T-cell (primary cell): Measurements from ENCODE around the gene CWC27. TPM values are rescaled to one million over a fixed set of nuclear protein-coding genes. Genes with fewer than 3 reads are reported as not detected.

Experiments used
- ATAC-seq, 4 experiments: fragments of 200-7000 bp in 3 of 4; fragments of 150-1000 bp in 1 of 4; cut with Tn5 transposase; replicated peaks in 1 of 4; 1 replicate in 3 of 4; 2 replicates in 1 of 4; pipeline ENCODE4 v1.10.0; 2021; ENCODE audit warnings: moderate library complexity in 3 of 4, mild to moderate bottlenecking in 2 of 4, moderate number of reproducible peaks in 1 of 4
- CTCF ChIA-PET, 2 donors: fragments of 300-600 bp; sonication (Branson Sonifier 250); formaldehyde crosslinking; loops; one replicate each; lab custom pipeline; 2022; ENCODE audit warnings: antibody characterized with exemption in 2 of 2; lab: Charles Lee
- POLR2A ChIA-PET, 2 donors: fragments of 300-600 bp; sonication (Branson Sonifier 250); formaldehyde crosslinking; loops; one replicate each; lab custom pipeline; 2022; ENCODE audit warnings: antibody characterized with exemption in 2 of 2; lab: Charles Lee
- DNase-seq, 35 experiments: peaks; one replicate each; pipeline versions ENCODE4 v3.0.0 to v3.0.0-alpha.2; 2013 to 2023
- H3K27ac ChIP-seq: one replicate; pipeline ENCODE4 v1.5.1; 2013; ENCODE audit warnings: low read length
- H3K27me3 ChIP-seq, 2 experiments: replicated peaks in 1 of 2; 1 replicate in 1 of 2; 2 replicates in 1 of 2; pipeline versions ENCODE4 v1.6.1 to v1.7.0; 2013; ENCODE audit warnings: low read length in 1 of 2, mixed read lengths in 1 of 2; ENCODE audit not compliant: control insufficient read depth in 2 of 2, insufficient read depth in 2 of 2; ENCODE audit errors: extremely low read depth in 1 of 2
- H3K36me3 ChIP-seq, 2 donors: 1 replicate in 1 of 2; 2 replicates in 1 of 2; pipeline versions ENCODE4 v1.6.1 to v1.7.0; 2013; ENCODE audit warnings: low read length in 1 of 2; ENCODE audit not compliant: control insufficient read depth in 2 of 2, insufficient read depth in 1 of 2; ENCODE audit errors: extremely low read depth in 1 of 2
- H3K4me1 ChIP-seq, 2 experiments: 1 replicate in 1 of 2; 2 replicates in 1 of 2; pipeline versions ENCODE4 v1.6.1 to v1.7.0; 2013; ENCODE audit warnings: low read length in 2 of 2, mixed read lengths in 1 of 2; ENCODE audit not compliant: insufficient read depth in 2 of 2, control insufficient read depth in 1 of 2; ENCODE audit errors: extremely low read depth in 1 of 2
- H3K4me3 ChIP-seq, 2 donors: 1 replicate in 1 of 2; 2 replicates in 1 of 2; pipeline versions ENCODE4 v1.5.1 to v1.7.0; 2013; ENCODE audit warnings: mild to moderate bottlenecking in 2 of 2, low read length in 1 of 2, moderate library complexity in 1 of 2; ENCODE audit not compliant: control insufficient read depth in 1 of 2; ENCODE audit errors: extremely low read depth in 1 of 2
- H3K9me3 ChIP-seq: 2 replicates; pipeline ENCODE4 v1.7.0; 2013
- H3K27ac Mint-ChIP-seq, 2 donors: one replicate each; pipeline ENCODE4 v1.8.0; 2020 to 2021; ENCODE audit warnings: mild to moderate bottlenecking in 2 of 2, mixed read lengths in 2 of 2
- H3K27me3 Mint-ChIP-seq, 2 donors: one replicate each; pipeline ENCODE4 v1.8.0; 2021 to 2022; ENCODE audit warnings: mixed read lengths in 2 of 2
- H3K36me3 Mint-ChIP-seq: one replicate; pipeline ENCODE4 v1.8.0; 2021; ENCODE audit warnings: mixed read lengths
- H3K4me1 Mint-ChIP-seq, 3 donors: one replicate each; pipeline ENCODE4 v1.8.0; 2020 to 2022; ENCODE audit warnings: mixed read lengths in 3 of 3, mild to moderate bottlenecking in 1 of 3
- H3K4me3 Mint-ChIP-seq, 3 donors: one replicate each; pipeline ENCODE4 v1.8.0; 2020 to 2022; ENCODE audit warnings: mild to moderate bottlenecking in 3 of 3, mixed read lengths in 3 of 3, moderate library complexity in 3 of 3
- H3K9me3 Mint-ChIP-seq, 3 donors: one replicate each; pipeline ENCODE4 v1.8.0; 2020 to 2022; ENCODE audit warnings: mixed read lengths in 3 of 3
- WGBS: methylation state at CpG from one replicate; pipeline ENCODE4 v1.1.5; 2013; ENCODE audit warnings: missing lambda C conversion rate; ENCODE audit not compliant: insufficient coverage; 5-methylcytosine and 5-hydroxymethylcytosine counted together
- total RNA-seq, 35 experiments: library from RNA in 6 of 35; stranded (reverse) in 6 of 35; fragments of 120-200 nt in 1 of 35; gene quantifications; one replicate each; pipeline versions ENCODE4 v1.2.1 to v1.2.4 and lab custom pipeline; 2013 to 2026

Gene CWC27
- total RNA-seq, 5 donors from 2014 or later (not counting 1 experiment from before 2014, with no cell fraction given), result 15.5 to 32.3 (median 18.8) TPM

DNA sequence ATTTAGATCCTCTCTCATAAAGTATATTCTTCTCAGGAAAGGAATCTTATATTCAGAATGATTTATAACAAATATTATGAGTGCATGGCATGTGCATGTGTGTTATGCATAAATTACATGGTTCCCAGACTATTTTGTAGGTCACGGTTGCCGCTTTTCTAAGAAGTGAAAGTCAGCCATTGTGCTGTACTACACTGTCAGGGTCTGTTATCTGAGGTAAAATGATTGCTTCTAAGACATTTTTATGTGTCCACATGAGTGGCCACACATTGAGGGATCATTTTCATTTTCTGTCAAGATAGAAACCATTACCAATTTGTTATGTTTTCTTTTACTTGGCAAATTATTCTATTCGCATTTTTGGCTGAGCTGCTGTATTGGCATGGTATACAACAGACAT lies 210.8 kb downstream of the CWC27 start:
- no peaks in the 10 kb centered on the region for H3K9me3 ChIP-seq
- ATAC-seq (no peak), DNase-seq (no peak)
- no peak overlapping the region for H3K4me3 ChIP-seq
- Mint-ChIP-seq H3K27ac (no peak overlapping the region), H3K27me3 (no peaks in the 10 kb centered on the region), H3K9me3 (no peaks in the 10 kb centered on the region), H3K4me1 (no peaks in the 10 kb centered on the region), H3K36me3 (peaks cover 52% of the 10 kb centered on the region), H3K4me3 (no peak overlapping the region)
- no peaks in the 10 kb centered on the region for H3K27me3 ChIP-seq
- H3K4me1 ChIP-seq, result no peaks in the 10 kb centered on the region
- no peak overlapping the region for H3K27ac ChIP-seq
- POLR2A ChIA-PET, result no interaction called here
- CTCF ChIA-PET, result no interaction called here
- H3K36me3 ChIP-seq, result peaks cover 0 to 12% of the 10 kb centered on the region in 2 donors
- WGBS, result 100% methylated on average over 2 of the region's 3 CpGs

DNA sequence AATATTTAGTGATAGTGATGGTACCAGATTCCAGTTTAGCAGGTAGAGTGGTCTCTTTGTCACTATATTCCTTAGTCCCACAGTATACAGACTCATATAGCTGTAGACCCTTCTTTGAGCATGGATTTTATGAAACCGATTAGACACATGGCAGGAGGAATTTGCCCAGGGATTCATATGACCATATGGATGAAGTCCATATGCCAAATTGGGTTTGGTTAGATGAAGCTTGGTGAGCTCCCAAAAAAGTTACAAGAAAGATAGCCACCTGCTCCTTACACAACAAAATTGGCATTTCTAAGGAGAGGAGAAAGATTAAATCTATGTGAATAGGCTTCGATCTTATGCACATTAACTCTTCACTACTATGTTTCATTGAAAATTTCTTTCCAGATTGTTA lies 211.4 kb downstream of the CWC27 start:
- Histone ChIP-seq H3K4me1 (no peaks in the 10 kb centered on the region), H3K36me3 (peaks cover 0 to 12% of the 10 kb centered on the region in 2 donors), H3K27me3 (no peaks in the 10 kb centered on the region), H3K4me3 (no peak overlapping the region), H3K9me3 (no peaks in the 10 kb centered on the region), H3K27ac (no peak overlapping the region)
- ChIA-PET POLR2A (no interaction called here), CTCF (interaction anchor here in 1 of 2 donors (0.7 kb wide), 1 partner anchor 1343 kb away, joined by 3 read pairs; no protein-coding TSS in a partner anchor)
- no peak overlapping the region for H3K4me3 Mint-ChIP-seq
- no CpG with 5 or more reads among the region's 2 CpGs for WGBS
- peaks cover 52% of the 10 kb centered on the region for H3K36me3 Mint-ChIP-seq
- no peaks in the 10 kb centered on the region for H3K9me3 Mint-ChIP-seq
- no peaks in the 10 kb centered on the region for H3K27me3 Mint-ChIP-seq
- no peaks in the 10 kb centered on the region for H3K4me1 Mint-ChIP-seq
- DNase-seq, result no peak
- no peak for ATAC-seq
- no peak overlapping the region for H3K27ac Mint-ChIP-seq

DNA sequence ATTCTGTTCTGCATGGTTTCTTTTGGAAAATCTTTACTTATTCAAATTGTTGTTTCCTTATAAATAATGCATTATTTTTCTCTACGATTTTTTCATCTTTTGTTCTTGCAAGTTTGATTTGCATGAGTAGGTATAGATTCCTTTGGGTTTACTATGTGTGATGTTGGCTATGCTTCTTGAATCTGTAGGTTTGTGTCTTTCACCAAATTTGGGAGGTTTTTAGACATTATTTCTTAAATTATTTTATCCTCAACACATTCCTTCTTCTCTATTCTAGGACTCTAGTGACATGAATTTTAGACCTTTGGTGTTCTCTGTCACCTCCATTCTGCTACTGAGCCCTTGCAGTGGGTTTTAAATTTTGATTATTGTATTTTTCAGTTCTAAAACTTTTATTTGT lies 219.0 kb downstream of the CWC27 start:
- WGBS, result no CpG with 5 or more reads among the region's 1 CpG
- ATAC-seq, result no peak
- Histone ChIP-seq H3K9me3 (no peaks in the 10 kb centered on the region), H3K4me3 (no peak overlapping the region), H3K27ac (no peak overlapping the region), H3K4me1 (peaks cover 0 to 3% of the 10 kb centered on the region in 2 experiments), H3K36me3 (peaks cover 0 to under 1% of the 10 kb centered on the region in 2 donors), H3K27me3 (no peaks in the 10 kb centered on the region)
- Mint-ChIP-seq H3K36me3 (peaks cover 63% of the 10 kb centered on the region), H3K27me3 (no peaks in the 10 kb centered on the region), H3K27ac (no peak overlapping the region), H3K9me3 (peaks cover 6 to 14% (median 11%) of the 10 kb centered on the region in 3 donors), H3K4me1 (peaks cover 0 to 9% (median 7%) of the 10 kb centered on the region in 3 donors), H3K4me3 (no peak overlapping the region)
- no peak for DNase-seq
- ChIA-PET POLR2A (no interaction called here), CTCF (no interaction called here)

DNA sequence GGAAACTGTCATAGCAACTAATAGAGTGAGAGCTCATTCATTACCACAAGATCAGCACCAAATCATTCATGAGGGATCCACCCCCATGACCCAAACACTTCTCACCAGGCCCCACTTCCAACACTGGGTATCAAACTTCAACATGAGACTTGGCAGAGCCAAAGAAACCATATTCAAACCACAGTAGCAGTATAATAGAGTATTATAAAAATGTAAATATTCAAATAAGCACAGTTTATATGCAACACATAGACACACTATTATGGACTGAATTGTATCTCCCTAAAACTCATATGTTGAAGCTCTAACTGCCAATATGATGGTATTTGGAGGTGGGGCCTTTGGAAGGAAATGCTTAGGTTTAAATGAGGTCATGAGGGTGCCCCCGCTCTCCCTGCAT lies 240.5 kb downstream of the CWC27 start:
- Mint-ChIP-seq H3K36me3 (peaks cover 18% of the 10 kb centered on the region), H3K9me3 (no peaks in the 10 kb centered on the region), H3K4me1 (no peaks in the 10 kb centered on the region), H3K4me3 (no peak overlapping the region), H3K27ac (no peak overlapping the region), H3K27me3 (no peaks in the 10 kb centered on the region)
- H3K27ac ChIP-seq, result no peak overlapping the region
- ATAC-seq (no peak), DNase-seq (no peak)
- no peaks in the 10 kb centered on the region for H3K36me3 ChIP-seq
- H3K9me3 ChIP-seq, result no peaks in the 10 kb centered on the region
- ChIA-PET POLR2A (no interaction called here), CTCF (no interaction called here)
- H3K27me3 ChIP-seq, result no peaks in the 10 kb centered on the region
- no peaks in the 10 kb centered on the region for H3K4me1 ChIP-seq
- no peak overlapping the region for H3K4me3 ChIP-seq
- no CpG with 5 or more reads among the region's 1 CpG for WGBS

DNA sequence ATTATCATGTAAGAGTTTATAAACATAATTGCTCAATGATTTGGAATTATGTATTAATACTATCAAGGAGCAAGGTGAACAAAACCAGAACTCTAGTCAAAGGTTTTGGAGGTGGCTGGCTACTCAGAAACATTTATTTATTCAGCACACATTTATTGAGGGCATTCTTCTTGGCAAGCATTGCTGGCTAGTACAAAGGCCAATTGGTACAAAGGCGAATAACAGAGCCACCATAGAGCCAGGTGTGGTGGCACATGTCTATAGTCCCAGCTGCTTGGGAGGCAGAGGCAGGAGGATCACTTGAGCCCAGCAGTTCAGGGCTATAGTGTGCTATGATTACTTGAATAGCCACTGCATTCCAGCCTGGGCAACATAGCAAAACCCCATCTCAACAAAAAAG lies 242.1 kb downstream of the CWC27 start:
- ATAC-seq (no peak), DNase-seq (no peak)
- ChIA-PET CTCF (no interaction called here), POLR2A (no interaction called here)
- Mint-ChIP-seq H3K9me3 (no peaks in the 10 kb centered on the region), H3K4me3 (no peak overlapping the region), H3K4me1 (no peaks in the 10 kb centered on the region), H3K27ac (no peak overlapping the region), H3K27me3 (no peaks in the 10 kb centered on the region), H3K36me3 (peaks cover 18% of the 10 kb centered on the region)
- WGBS, result 100% methylated on average over 1 of the region's 1 CpG
- no peaks in the 10 kb centered on the region for H3K27me3 ChIP-seq
- no peaks in the 10 kb centered on the region for H3K4me1 ChIP-seq
- no peaks in the 10 kb centered on the region for H3K9me3 ChIP-seq
- no peak overlapping the region for H3K27ac ChIP-seq
- H3K4me3 ChIP-seq, result no peak overlapping the region
- no peaks in the 10 kb centered on the region for H3K36me3 ChIP-seq

DNA sequence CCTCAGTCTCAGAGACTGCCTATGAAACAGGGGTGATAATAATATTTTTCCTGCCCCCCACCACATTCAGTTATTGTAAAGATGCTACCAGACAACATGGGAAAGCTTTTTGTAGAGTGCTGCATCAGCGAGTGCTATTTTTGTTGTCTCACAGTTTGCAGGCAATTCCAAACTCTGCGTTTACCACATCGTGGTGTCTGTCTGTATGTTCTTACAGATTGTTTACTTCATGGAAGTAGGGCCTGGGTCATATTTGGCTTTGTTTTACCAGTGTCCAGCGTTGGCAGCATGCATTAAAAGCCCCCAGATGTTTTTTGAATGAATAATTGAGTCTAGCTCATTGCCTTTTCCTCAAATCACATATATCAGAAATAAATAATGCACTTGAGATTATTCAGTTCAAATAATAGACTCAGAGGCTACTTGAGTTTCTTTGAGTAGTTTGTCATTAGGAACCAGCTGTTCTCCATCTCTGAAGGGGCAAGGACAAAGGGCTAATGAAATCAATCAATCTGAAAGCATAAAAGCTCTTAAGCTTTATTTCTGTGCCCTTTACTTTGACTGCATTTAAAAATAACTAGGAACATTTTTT lies 243.7 kb downstream of the CWC27 start:
- H3K4me1 ChIP-seq, result no peaks in the 10 kb centered on the region
- Mint-ChIP-seq H3K4me3 (no peak overlapping the region), H3K27me3 (no peaks in the 10 kb centered on the region), H3K36me3 (peaks cover 11% of the 10 kb centered on the region), H3K9me3 (no peaks in the 10 kb centered on the region), H3K27ac (no peak overlapping the region), H3K4me1 (no peaks in the 10 kb centered on the region)
- CTCF ChIA-PET, result interaction anchor here in 1 of 2 donors (0.6 kb wide), 1 partner anchor 539 kb away, joined by 3 read pairs; no protein-coding TSS in a partner anchor
- H3K4me3 ChIP-seq, result no peak overlapping the region
- no peak for ATAC-seq
- no peaks in the 10 kb centered on the region for H3K27me3 ChIP-seq
- POLR2A ChIA-PET, result interaction anchor here in 1 of 2 donors (0.6 kb wide), 1 partner anchor 1623 kb away, joined by 4 read pairs; no protein-coding TSS in a partner anchor
- no peaks in the 10 kb centered on the region for H3K9me3 ChIP-seq
- WGBS, result no CpG with 5 or more reads among the region's 4 CpGs
- H3K27ac ChIP-seq, result no peak overlapping the region
- DNase-seq, result no peak
- no peaks in the 10 kb centered on the region for H3K36me3 ChIP-seq
